ENCODE measurements around the gene MED13. TPM values are rescaled to one million over a fixed set of nuclear protein-coding genes. Genes with fewer than 3 reads are reported as not detected.

Gene MED13
- total and polyA plus RNA-seq, 11 donors: 5.6 to 59.1 (median 38.9) TPM

GRCh38 chr17:61943117-61943516 is 122.0 kb downstream of the MED13 start:
- H3K36me3 ChIP-seq: peaks cover 0 to 76% (median 64%) of the 10 kb centered on the region in 9 donors
- H3K27ac ChIP-seq: no peak overlapping the region

GRCh38 chr17:61942085-61942484 is 123.0 kb downstream of the MED13 start:
- Histone ChIP-seq H3K4me1 (no peaks in the 10 kb centered on the region), H3K27ac (no peak overlapping the region), H3K9me3 (no peaks in the 10 kb centered on the region), H3K4me3 (no peak overlapping the region), H3K36me3 (peaks cover 0 to 66% (median 54%) of the 10 kb centered on the region in 9 donors), H3K27me3 (no peaks in the 10 kb centered on the region)
- intact Hi-C loops (cut with DNase I): no loop called here
- TF ChIP-seq POLR2A (IDR thresholded peaks at IDR 0.05): no peak
- TF ChIP-seq CTCF (IDR thresholded peaks at IDR 0.05): no peak
- no peak for ATAC-seq
- WGBS, 4 donors: 93 to 97% (median 97%) methylated on average over 2 of the region's 2 CpGs
- no peak for DNase-seq

More at GRCh38 chr17:61943117-61943516, 122.0 kb downstream of the MED13 start:
- no peak for ATAC-seq
- intact Hi-C loops (cut with DNase I): no loop called here
- TF ChIP-seq POLR2A (IDR thresholded peaks at IDR 0.05): no peak
- TF ChIP-seq CTCF (IDR thresholded peaks at IDR 0.05): no peak
- no peaks in the 10 kb centered on the region for H3K27me3 ChIP-seq
- H3K4me3 ChIP-seq: no peak overlapping the region
- no peaks in the 10 kb centered on the region for H3K4me1 ChIP-seq
- WGBS, 4 donors: 94 to 97% (median 96%) methylated on average over 1 of the region's 1 CpG
- DNase-seq: no peak
- H3K9me3 ChIP-seq: no peaks in the 10 kb centered on the region

- no peak for ATAC-seq
- no peak for TF ChIP-seq POLR2A (IDR thresholded peaks at IDR 0.05)
- TF ChIP-seq CTCF (IDR thresholded peaks at IDR 0.05): no peak
- Histone ChIP-seq H3K4me1 (peaks cover 0 to 18% (median 13%) of the 10 kb centered on the region in 12 donors), H3K27me3 (no peaks in the 10 kb centered on the region), H3K4me3 (peak overlapping the region; percentile 59 to 85 (median 76)), H3K36me3 (peaks cover 0 to 26% (median 20%) of the 10 kb centered on the region in 9 donors), H3K9me3 (no peaks in the 10 kb centered on the region), H3K27ac (peak overlapping the region in 11 of 12 donors; percentile 73 to 89 (median 82))
- no peak for DNase-seq
- intact Hi-C loops (cut with DNase I): loop anchor here in 5 of 10 donors (2.0 to 10.0 kb wide), 3 partner anchors 63 to 139 kb away; partner anchors contain the start of genes MED13 (in 5 of the 5) and BRIP1 (in 1 of the 5)
- WGBS, 4 donors: 39 to 51% (median 44%) methylated on average over 4 of the region's 4 CpGs
Observed at GRCh38 chr17:61928101-61928436, 137.0 kb downstream of the MED13 start.

GRCh38 chr17:61927208-61928100 is 137.6 kb downstream of the MED13 start, which contains the start of gene INTS2:
Gene INTS2, minus strand, starts transcription at chr17:61927982. Its CDS starts 1,338 bp downstream, at chr17:61926644.
- H3K36me3 ChIP-seq: peaks cover 0 to 32% (median 27%) of the 10 kb centered on the region in 9 donors
- intact Hi-C loops (cut with DNase I): loop anchor here in 6 of 10 donors (2.0 to 10.0 kb wide), 3 partner anchors 63 to 140 kb away; partner anchors contain the start of genes MED13 (in 6 of the 6) and BRIP1 (in 1 of the 6)
- H3K27me3 ChIP-seq: no peaks in the 10 kb centered on the region
- H3K4me3 ChIP-seq: peak within 1 kb of the TSS; percentile 59 to 85 (median 76)
- WGBS, 4 donors: 0 to 1% (median 0%) methylated on average over 43 to 58 of the region's 58 CpGs
- peak; percentile 96 to 97 (median 97) for DNase-seq
- H3K4me1 ChIP-seq: peaks cover 0 to 18% (median 13%) of the 10 kb centered on the region in 12 donors
- H3K27ac ChIP-seq: peak within 1 kb of the TSS; percentile 43 to 89 (median 82)
- peak; percentile 91 to 99 (median 97) for ATAC-seq
- H3K9me3 ChIP-seq: no peaks in the 10 kb centered on the region
- TF ChIP-seq CTCF (IDR thresholded peaks at IDR 0.05) (peak in 1 of 12 donors; percentile 10), POLR2A (IDR thresholded peaks at IDR 0.05) (peak in 1 of 2 donors; percentile 65)
